Heart left ventricle (tissue), 13 donors: Measurements from ENCODE around the gene STN1.

ENCODE experiments used
- CTCF ChIP-seq, 12 donors: fragments of 200-600 bp; sonication (generic) in 4 of 12; IDR thresholded peaks; one replicate each; pipeline versions ENCODE4 v1.5.0 to v1.8.0; 2018 to 2022; ENCODE audit warnings: antibody characterized with exemption in 12 of 12, mild to moderate bottlenecking in 5 of 12
- POLR2A ChIP-seq, 2 donors: fragments of 450-650 bp; IDR thresholded peaks; one replicate each; pipeline ENCODE4 v1.6.1; 2017; ENCODE audit warnings: antibody characterized with exemption in 2 of 2, mild to moderate bottlenecking in 2 of 2, moderate library complexity in 2 of 2
- donor health status: ischemic (EF 13 %, LVEDD 7.1; RV severe dilation, severe dysfunction).
- donor health status: DM: no; HTN: yes; CAD: no.
- donor health status: DM: no; HTN: no; CAD: no.
- donor health status: ischemic (EF 25% LVEDD 6.9; RV normal size, moderate dysfunction).
- donor health status: ischemic (EF 25% LVEDD 5.7; RV mildly dilated, moderate dysfunction).
- donor health status: ischemic (EF 35%, LVEDD 5.7; RV mildly dilated, moderate dysfunction).
- donor health status: nonischemic (EF 11% LVEDD 7.7; RV severe dilation, severe dysfunction).
- donor health status: DM: yes; HTN: yes; CAD: no.
- donor health status: PGD.
- donor health status: ischemic (EF 29% LVEDD 5.4; RV normal size, mild dysfunction).
- donor health status: nonischemic (EF 23%, LVEDD 6.1; RV moderate dilation, normal function).

DNA sequence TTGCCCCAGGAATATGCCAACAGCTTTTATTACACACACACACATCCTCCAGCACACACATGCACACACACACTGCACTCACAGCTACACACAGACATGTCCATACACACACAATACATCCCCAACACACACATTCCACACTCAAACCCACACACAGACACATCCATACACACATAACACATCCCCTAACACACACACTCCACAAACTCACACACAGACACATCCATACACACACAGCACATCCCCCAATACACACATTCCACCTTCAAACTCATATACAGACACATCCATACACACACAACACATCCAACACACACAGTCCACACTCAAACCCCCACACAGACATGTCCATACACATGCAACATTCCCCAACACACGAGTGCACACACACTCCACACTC lies 81.7 kb downstream of the STN1 start:
- TF ChIP-seq CTCF (IDR thresholded peaks at IDR 0.05): no peak
- TF ChIP-seq POLR2A (IDR thresholded peaks at IDR 0.05): no peak
